ENCODE measurements around the gene TRPC3.

- TF ChIP-seq CTCF (IDR thresholded peaks at IDR 0.05) (no peak), POLR2A (IDR thresholded peaks at IDR 0.05) (no peak)
Observed at GRCh38 chr4:121829511-121829910, 122.3 kb downstream of the TRPC3 start.

Data from uterus (tissue), 2 donors.